ENCODE results near the gene WBP1L.

- no peak for TF ChIP-seq POLR2AphosphoS5 (IDR thresholded peaks at IDR 0.05)
- TF ChIP-seq CTCF (IDR thresholded peaks at IDR 0.05): no peak
These were observed 28.9 kb upstream of the WBP1L start, which contains the start of gene SFXN2 for GRCh38 chr10:102714621-102715455.
